Stimulated activated CD4-positive, alpha-beta T cell treated with anti-CD3 and anti-CD28 coated beads, Interleukin-12 subunit alpha, Interleukin-12 subunit beta, amount 100 ng/mL, for 48 hours (primary cell): ENCODE results near the gene ORAI3.

Experiments
- DNase-seq, 3 donors: peaks; one replicate each; pipeline ENCODE4 v3.0.0-alpha.2; 2020; ENCODE audit warnings: low read depth in 2 of 3, low spot score in 1 of 3

The ORAI3 gene

GRCh38 chr16:30987581-30988190 is 38.8 kb downstream of the ORAI3 start:
- DNase-seq, result no peak

- DNase-seq, result no peak
Observed at GRCh38 chr16:30989469-30990047, 40.7 kb downstream of the ORAI3 start.

GRCh38 chr16:30990105-30990504 is 41.2 kb downstream of the ORAI3 start:
- DNase-seq, result no peak

- no peak for DNase-seq
Observed at GRCh38 chr16:30991052-30991451, 42.2 kb downstream of the ORAI3 start.

- no peak for DNase-seq
Observed at GRCh38 chr16:30992276-30992780, 43.5 kb downstream of the ORAI3 start.

- no peak for DNase-seq
Observed at GRCh38 chr16:30992931-30993816, 44.3 kb downstream of the ORAI3 start.

GRCh38 chr16:30995927-30996323 is 47.1 kb downstream of the ORAI3 start:
- no peak for DNase-seq

- DNase-seq, result no peak
Observed at GRCh38 chr16:30996324-30996984, 47.6 kb downstream of the ORAI3 start.

GRCh38 chr16:30996985-30997724 is 48.3 kb downstream of the ORAI3 start:
- DNase-seq, result peak; percentile 69 to 80 (median 78)

GRCh38 chr16:30997725-30998711 is 49.1 kb downstream of the ORAI3 start:
- DNase-seq, result no peak

GRCh38 chr16:30998852-30999761 is 50.2 kb downstream of the ORAI3 start:
- DNase-seq, result no peak

- DNase-seq, result no peak
Observed at GRCh38 chr16:31000671-31001382, 52.0 kb downstream of the ORAI3 start.

- DNase-seq, result no peak
Observed at GRCh38 chr16:31001507-31002249, 52.8 kb downstream of the ORAI3 start.

- no peak for DNase-seq
Observed at GRCh38 chr16:31002250-31002700, 53.4 kb downstream of the ORAI3 start.

- DNase-seq, result no peak
Observed at GRCh38 chr16:31002862-31003341, 54.0 kb downstream of the ORAI3 start.

GRCh38 chr16:31003744-31004143 is 54.9 kb downstream of the ORAI3 start:
- no peak for DNase-seq
